ENCODE results near the gene RIC1.

RIC1 gene

GRCh38 chr9:5643005-5643624, 14.2 kb downstream of the RIC1 start:
- no peak overlapping the region for H3K4me2 ChIP-seq (ENCODE audit: low read depth, low read length, poor library complexity, severe bottlenecking)
- peaks cover 26% of the 10 kb centered on the region; the same call in 1 of the 2 replicates for H3K9me3 ChIP-seq (ENCODE audit: insufficient read depth, low read depth, low read length)
- peaks cover 97% of the 10 kb centered on the region for H3K79me2 ChIP-seq (ENCODE audit: insufficient read depth, low read length)
- H3F3A ChIP-seq (ENCODE audit: low read depth): no peaks in the 10 kb centered on the region
- no peak overlapping the region for H2AFZ ChIP-seq (ENCODE audit: low read length)
- no peaks in the 10 kb centered on the region for H3K9me2 ChIP-seq (replicated peaks; ENCODE audit: low read depth, low read length)
- no peak overlapping the region for H3K4me3 ChIP-seq (ENCODE audit: low read length, poor library complexity, severe bottlenecking)
- H3K27me3 ChIP-seq (ENCODE audit: insufficient read depth, low read length, poor library complexity, severe bottlenecking): no peaks in the 10 kb centered on the region
- peaks cover 35% of the 10 kb centered on the region for H3K4me1 ChIP-seq (ENCODE audit: insufficient read depth, low read length, poor library complexity, severe bottlenecking)
- no peaks in the 10 kb centered on the region for H4K20me1 ChIP-seq (ENCODE audit: insufficient read depth, low read length, poor library complexity, severe bottlenecking)
- TF ChIP-seq EZH2phosphoT487 (IDR thresholded peaks at IDR 0.05; ENCODE audit: borderline replicate concordance): no peak
- TF ChIP-seq CTCF (conservative IDR thresholded peaks at IDR 0.05; ENCODE audit: low read length): no peak
- no peak overlapping the region for H3K9ac ChIP-seq (ENCODE audit: low read depth, low read length, poor library complexity, severe bottlenecking)
- no peaks in the 10 kb centered on the region for H3K36me3 ChIP-seq (ENCODE audit: insufficient read depth, low read length)

DNA sequence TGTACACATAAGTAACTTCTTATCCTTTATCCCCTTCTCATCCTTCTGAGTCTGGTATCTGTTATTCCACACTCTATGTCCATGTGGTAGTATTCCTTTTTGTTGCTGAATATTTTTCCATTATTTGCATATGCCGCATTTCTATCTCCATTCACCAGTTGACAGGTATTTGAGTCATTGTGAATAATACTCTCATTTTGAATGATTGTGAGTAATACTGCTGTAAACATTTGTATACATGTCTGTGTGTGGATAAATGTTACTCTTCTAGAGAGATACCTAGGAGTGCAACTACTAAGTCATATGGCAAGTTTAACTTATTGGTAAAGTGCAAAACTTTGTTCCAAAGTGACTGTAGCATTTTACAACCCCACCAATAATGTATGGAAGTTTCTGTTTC, 15.6 kb downstream of the RIC1 start:
- Histone ChIP-seq H3K4me2 (ENCODE audit: low read depth, low read length, poor library complexity, severe bottlenecking) (peak overlapping the region; percentile 30), H3K9me3 (ENCODE audit: insufficient read depth, low read depth, low read length) (peaks cover 33% of the 10 kb centered on the region; the same call in 1 of the 2 replicates)
- no peak for TF ChIP-seq EZH2phosphoT487 (IDR thresholded peaks at IDR 0.05; ENCODE audit: borderline replicate concordance)
- TF ChIP-seq CTCF (conservative IDR thresholded peaks at IDR 0.05; ENCODE audit: low read length): no peak

GRCh38 chr9:5646116-5646515, 17.2 kb downstream of the RIC1 start:
- Histone ChIP-seq H3K36me3 (ENCODE audit: insufficient read depth, low read length) (no peaks in the 10 kb centered on the region), H3K4me1 (ENCODE audit: insufficient read depth, low read length, poor library complexity, severe bottlenecking) (peaks cover 35% of the 10 kb centered on the region), H3K79me2 (ENCODE audit: insufficient read depth, low read length) (peaks cover 97% of the 10 kb centered on the region), H3F3A (ENCODE audit: low read depth) (no peaks in the 10 kb centered on the region), H3K4me3 (ENCODE audit: low read length, poor library complexity, severe bottlenecking) (peak overlapping the region; percentile 16), H3K27me3 (ENCODE audit: insufficient read depth, low read length, poor library complexity, severe bottlenecking) (no peaks in the 10 kb centered on the region), H4K20me1 (ENCODE audit: insufficient read depth, low read length, poor library complexity, severe bottlenecking) (no peaks in the 10 kb centered on the region), H3K9ac (ENCODE audit: low read depth, low read length, poor library complexity, severe bottlenecking) (no peak overlapping the region), H3K4me2 (ENCODE audit: low read depth, low read length, poor library complexity, severe bottlenecking) (peak overlapping the region; percentile 30), H3K9me2 (replicated peaks; ENCODE audit: low read depth, low read length) (no peaks in the 10 kb centered on the region), H3K9me3 (ENCODE audit: insufficient read depth, low read depth, low read length) (peaks cover 23% of the 10 kb centered on the region; the same call in 1 of the 2 replicates), H2AFZ (ENCODE audit: low read length) (no peak overlapping the region)
- TF ChIP-seq CTCF (conservative IDR thresholded peaks at IDR 0.05; ENCODE audit: low read length) (no peak), EZH2phosphoT487 (IDR thresholded peaks at IDR 0.05; ENCODE audit: borderline replicate concordance) (no peak)

More for the DNA sequence above, 15.6 kb downstream of the RIC1 start:
- H3K27me3 ChIP-seq (ENCODE audit: insufficient read depth, low read length, poor library complexity, severe bottlenecking): no peaks in the 10 kb centered on the region
- no peaks in the 10 kb centered on the region for H3K9me2 ChIP-seq (replicated peaks; ENCODE audit: low read depth, low read length)
- no peak overlapping the region for H2AFZ ChIP-seq (ENCODE audit: low read length)
- no peaks in the 10 kb centered on the region for H4K20me1 ChIP-seq (ENCODE audit: insufficient read depth, low read length, poor library complexity, severe bottlenecking)
- H3F3A ChIP-seq (ENCODE audit: low read depth): no peaks in the 10 kb centered on the region
- no peaks in the 10 kb centered on the region for H3K36me3 ChIP-seq (ENCODE audit: insufficient read depth, low read length)
- H3K9ac ChIP-seq (ENCODE audit: low read depth, low read length, poor library complexity, severe bottlenecking): no peak overlapping the region
- H3K4me3 ChIP-seq (ENCODE audit: low read length, poor library complexity, severe bottlenecking): no peak overlapping the region
- H3K79me2 ChIP-seq (ENCODE audit: insufficient read depth, low read length): peaks cover 97% of the 10 kb centered on the region
- H3K4me1 ChIP-seq (ENCODE audit: insufficient read depth, low read length, poor library complexity, severe bottlenecking): peaks cover 35% of the 10 kb centered on the region

Measured in Loucy (cell line).